A673 (cell line): Measurements from ENCODE around the gene TMEM30A.

Source experiments
- CTCF ChIP-seq: fragments of 300-800, 200-600 bp; sonication (generic); conservative IDR thresholded peaks from 2 replicates; pipeline ENCODE4 v1.5.1; 2017; ENCODE audit warnings: low read depth, mild to moderate bottlenecking, antibody characterized with exemption, low read length, moderate library complexity, mixed read lengths
- EZH2 ChIP-seq: fragments of 200-600 bp; sonication (generic); IDR thresholded peaks from 2 replicates; pipeline ENCODE4 v1.6.1; 2017; ENCODE audit warnings: borderline replicate concordance, low read depth, mild to moderate bottlenecking, mixed read lengths, antibody characterized with exemption, low read length; ENCODE audit not compliant: poor library complexity, severe bottlenecking

GRCh38 chr6:75222261-75222660 lies 62.3 kb downstream of the TMEM30A start:
- TF ChIP-seq CTCF: no peak
- TF ChIP-seq EZH2: no peak
